Suppressor macrophage treated with lipopolysaccharide for 1 hour (primary cell): ENCODE data around the gene NDUFAF5.

ENCODE experiments used
- DNase-seq, 3 donors: peaks; one replicate each; pipeline ENCODE4 v3.0.0-alpha.2; 2020 to 2022

The NDUFAF5 gene

GRCh38 chr20:13778827-13779226, 6.0 kb upstream of the NDUFAF5 start:
- DNase-seq: no peak

GRCh38 chr20:13783528-13783927, 1.3 kb upstream of the NDUFAF5 start:
- DNase-seq: no peak

- no peak for DNase-seq
Observed at GRCh38 chr20:13784271-13784892, 446 bp upstream of the NDUFAF5 start.

GRCh38 chr20:13786143-13786828, 1.5 kb downstream of the NDUFAF5 start:
- DNase-seq: no peak

- DNase-seq: peak; percentile 28 to 38 (median 30)
Observed at GRCh38 chr20:13788167-13788834, 3.5 kb downstream of the NDUFAF5 start.

GRCh38 chr20:13790708-13791107, 5.9 kb downstream of the NDUFAF5 start:
- no peak for DNase-seq

GRCh38 chr20:13791540-13792459, 7.0 kb downstream of the NDUFAF5 start:
- peak in 1 of 3 donors; percentile 14 for DNase-seq

GRCh38 chr20:13793001-13793400, 8.2 kb downstream of the NDUFAF5 start:
- DNase-seq: no peak

- no peak for DNase-seq
Observed at GRCh38 chr20:13794667-13795066, 9.8 kb downstream of the NDUFAF5 start.

- no peak for DNase-seq
Observed at GRCh38 chr20:13799040-13799439, 14.2 kb downstream of the NDUFAF5 start.

- no peak for DNase-seq
Observed at GRCh38 chr20:13799974-13800373, 15.1 kb downstream of the NDUFAF5 start.

- DNase-seq: no peak
Observed at GRCh38 chr20:13800728-13801134, 15.9 kb downstream of the NDUFAF5 start.

GRCh38 chr20:13809373-13809772, 24.5 kb downstream of the NDUFAF5 start:
- no peak for DNase-seq

- no peak for DNase-seq
Observed at GRCh38 chr20:13809855-13810254, 25.0 kb downstream of the NDUFAF5 start.

- no peak for DNase-seq
Observed at GRCh38 chr20:13810446-13810845, 25.6 kb downstream of the NDUFAF5 start.

GRCh38 chr20:13813910-13814309, 29.1 kb downstream of the NDUFAF5 start:
- DNase-seq: no peak

GRCh38 chr20:13814672-13815071, 29.8 kb downstream of the NDUFAF5 start:
- DNase-seq: no peak

- DNase-seq: no peak
Observed at GRCh38 chr20:13816757-13817156, 31.9 kb downstream of the NDUFAF5 start.

- no peak for DNase-seq
Observed at GRCh38 chr20:13817342-13817741, 32.5 kb downstream of the NDUFAF5 start.

- peak; percentile 53 to 70 (median 67) for DNase-seq
Observed at GRCh38 chr20:13819885-13820645, 35.2 kb downstream of the NDUFAF5 start.

- peak in 2 of 3 donors; percentile 12 to 30 for DNase-seq
Observed at GRCh38 chr20:13821876-13822275, 37.0 kb downstream of the NDUFAF5 start.

GRCh38 chr20:13822459-13822858, 37.6 kb downstream of the NDUFAF5 start:
- DNase-seq: no peak
